ENCODE measurements around the gene S100Z.

GRCh38 chr5:76845890-76846289, 3.9 kb upstream of the S100Z start:
- TF ChIP-seq POLR2A (IDR thresholded peaks at IDR 0.05; ENCODE audit: low read length), result no peak
- TF ChIP-seq GATA1 (IDR thresholded peaks at IDR 0.05; ENCODE audit: low read depth, low read length), result no peak
